GM18498 (cell line): Measurements from ENCODE around the gene LAPTM5.

Experiments used
- ATAC-seq: cut with Tn5 transposase; IDR thresholded peaks from one replicate; pipeline ENCODE4 v1.9.1; 2021; ENCODE audit warnings: mild to moderate bottlenecking, moderate library complexity; ENCODE audit not compliant: unreplicated experiment

The LAPTM5 gene

GRCh38 chr1:30745156-30745833 is 12.3 kb downstream of the LAPTM5 start:
- ATAC-seq = no peak

- ATAC-seq = peak; percentile 40
Observed at GRCh38 chr1:30744060-30744756, 13.4 kb downstream of the LAPTM5 start.

GRCh38 chr1:30743584-30744059 is 14.0 kb downstream of the LAPTM5 start:
- peak; percentile 40 for ATAC-seq

- ATAC-seq = no peak
Observed at GRCh38 chr1:30742963-30743559, 14.5 kb downstream of the LAPTM5 start.

- no peak for ATAC-seq
Observed at GRCh38 chr1:30742300-30742962, 15.1 kb downstream of the LAPTM5 start.

GRCh38 chr1:30741239-30741894 is 16.2 kb downstream of the LAPTM5 start:
- no peak for ATAC-seq

- no peak for ATAC-seq
Observed at GRCh38 chr1:30740251-30741238, 17.0 kb downstream of the LAPTM5 start.

GRCh38 chr1:30739601-30740000 is 18.0 kb downstream of the LAPTM5 start:
- no peak for ATAC-seq

- no peak for ATAC-seq
Observed at GRCh38 chr1:30738715-30739559, 18.6 kb downstream of the LAPTM5 start.

- no peak for ATAC-seq
Observed at GRCh38 chr1:30738040-30738714, 19.4 kb downstream of the LAPTM5 start.

- ATAC-seq = no peak
Observed at GRCh38 chr1:30737357-30738039, 20.1 kb downstream of the LAPTM5 start.

GRCh38 chr1:30735668-30736498 is 21.7 kb downstream of the LAPTM5 start:
- ATAC-seq = no peak

- ATAC-seq = no peak
Observed at GRCh38 chr1:30735124-30735523, 22.4 kb downstream of the LAPTM5 start.

GRCh38 chr1:30734580-30734979 is 23.0 kb downstream of the LAPTM5 start:
- no peak for ATAC-seq

GRCh38 chr1:30734106-30734505 is 23.5 kb downstream of the LAPTM5 start:
- ATAC-seq = no peak

- no peak for ATAC-seq
Observed at GRCh38 chr1:30733493-30733892, 24.1 kb downstream of the LAPTM5 start.
